Fibroblast of mammary gland (primary cell): ENCODE data around the gene CD86.
A peak's percentile ranks its signal among the peaks of the same experiment; 100 is the strongest.

Source experiments
- DNase-seq: peaks from one replicate; pipeline ENCODE4 v3.0.0-alpha.2; 2010; ENCODE audit warnings: low read depth
- H3K4me3 ChIP-seq: 2 replicates; pipeline ENCODE4 v1.5.1; 2011; ENCODE audit warnings: low read depth, mild to moderate bottlenecking, low read length, moderate library complexity; ENCODE audit not compliant: control insufficient read depth
- TF ChIP-seq, protein P1 (sequence below): conservative IDR thresholded peaks from 2 replicates; pipeline ENCODE4 v1.5.1; 2011; ENCODE audit warnings: low read depth, low read length, inconsistent platforms; ENCODE audit not compliant: control insufficient read depth, insufficient read depth

Gene CD86

GRCh38 chr3:122085673-122086072, 30.5 kb downstream of the CD86 start:
- H3K4me3 ChIP-seq = no peak overlapping the region
- TF ChIP-seq, protein P1, sequence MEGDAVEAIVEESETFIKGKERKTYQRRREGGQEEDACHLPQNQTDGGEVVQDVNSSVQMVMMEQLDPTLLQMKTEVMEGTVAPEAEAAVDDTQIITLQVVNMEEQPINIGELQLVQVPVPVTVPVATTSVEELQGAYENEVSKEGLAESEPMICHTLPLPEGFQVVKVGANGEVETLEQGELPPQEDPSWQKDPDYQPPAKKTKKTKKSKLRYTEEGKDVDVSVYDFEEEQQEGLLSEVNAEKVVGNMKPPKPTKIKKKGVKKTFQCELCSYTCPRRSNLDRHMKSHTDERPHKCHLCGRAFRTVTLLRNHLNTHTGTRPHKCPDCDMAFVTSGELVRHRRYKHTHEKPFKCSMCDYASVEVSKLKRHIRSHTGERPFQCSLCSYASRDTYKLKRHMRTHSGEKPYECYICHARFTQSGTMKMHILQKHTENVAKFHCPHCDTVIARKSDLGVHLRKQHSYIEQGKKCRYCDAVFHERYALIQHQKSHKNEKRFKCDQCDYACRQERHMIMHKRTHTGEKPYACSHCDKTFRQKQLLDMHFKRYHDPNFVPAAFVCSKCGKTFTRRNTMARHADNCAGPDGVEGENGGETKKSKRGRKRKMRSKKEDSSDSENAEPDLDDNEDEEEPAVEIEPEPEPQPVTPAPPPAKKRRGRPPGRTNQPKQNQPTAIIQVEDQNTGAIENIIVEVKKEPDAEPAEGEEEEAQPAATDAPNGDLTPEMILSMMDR = no peak
- DNase-seq = no peak

GRCh38 chr3:122088531-122088930, 33.4 kb downstream of the CD86 start:
- no peak overlapping the region for H3K4me3 ChIP-seq
- TF ChIP-seq, protein P1 = no peak
- DNase-seq = no peak

DNA sequence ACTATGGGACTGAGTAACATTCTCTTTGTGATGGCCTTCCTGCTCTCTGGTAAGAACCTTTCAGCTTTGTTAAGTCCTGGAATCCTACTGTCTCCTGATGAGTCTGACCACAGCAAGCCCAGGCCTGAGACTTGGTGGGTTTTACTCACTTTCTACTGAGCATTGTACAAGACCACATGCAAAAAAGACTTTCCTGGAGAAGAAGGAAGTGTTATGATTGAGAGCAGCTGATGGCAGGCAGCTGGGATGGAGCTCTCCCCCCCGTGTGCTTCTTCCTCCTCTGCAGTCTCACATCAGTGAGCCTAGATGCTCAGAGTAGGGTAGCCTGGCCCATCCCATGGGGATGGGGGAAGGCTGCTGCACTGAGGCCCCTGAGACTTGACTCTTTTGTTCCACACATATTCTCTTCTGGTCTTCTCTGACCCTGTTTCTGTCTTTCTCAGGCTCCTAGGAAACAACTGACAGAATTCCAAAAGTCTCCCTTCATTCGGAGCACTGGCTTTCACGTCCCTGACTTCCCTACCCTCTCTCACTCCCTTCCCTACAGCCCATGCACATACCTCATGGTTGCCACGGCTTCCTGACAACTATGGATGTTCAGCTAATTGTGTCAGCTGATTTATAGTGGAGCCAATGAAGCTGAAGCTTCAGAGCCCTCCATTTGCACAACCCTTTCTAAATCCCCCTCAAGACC, 36.6 kb downstream of the CD86 start:
- TF ChIP-seq, protein P1 = no peak
- H3K4me3 ChIP-seq = no peak overlapping the region
- DNase-seq = no peak

- H3K4me3 ChIP-seq = no peak overlapping the region
- TF ChIP-seq, protein P1 = peak; percentile 59
- DNase-seq = peak; percentile 66
These were observed 37.5 kb downstream of the CD86 start for GRCh38 chr3:122092460-122093165.

DNA sequence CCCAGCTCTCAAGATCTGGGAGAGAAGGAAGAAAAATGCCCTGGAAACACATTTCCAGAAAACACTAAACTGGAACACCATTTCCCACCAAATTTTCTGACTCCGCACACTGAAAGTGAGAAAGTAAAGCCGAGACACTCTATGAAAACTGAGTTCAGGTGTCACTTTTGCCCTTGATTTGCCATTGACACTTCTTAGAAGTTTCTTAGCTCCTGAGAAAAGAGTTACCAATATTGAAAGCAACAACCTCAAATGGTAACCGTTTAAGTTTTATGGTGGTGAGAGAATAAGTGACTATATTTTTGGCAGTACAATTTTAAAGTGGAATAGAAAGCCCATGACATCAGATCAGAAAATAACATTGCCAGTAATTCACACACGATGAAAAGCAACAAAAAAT, 39.0 kb downstream of the CD86 start:
- no peak for DNase-seq
- TF ChIP-seq, protein P1 = no peak
- no peak overlapping the region for H3K4me3 ChIP-seq

- H3K4me3 ChIP-seq = no peak overlapping the region
- TF ChIP-seq, protein P1 = no peak
- no peak for DNase-seq
These were observed 39.5 kb downstream of the CD86 start for GRCh38 chr3:122094693-122095092.
